ENCODE data around the gene KCNQ1. TPM values are rescaled to one million over a fixed set of nuclear protein-coding genes. Genes with fewer than 3 reads are reported as not detected.

The KCNQ1 gene
- total and polyA plus RNA-seq, 4 donors, result 15.4 to 41.7 (median 26.2) TPM

DNA sequence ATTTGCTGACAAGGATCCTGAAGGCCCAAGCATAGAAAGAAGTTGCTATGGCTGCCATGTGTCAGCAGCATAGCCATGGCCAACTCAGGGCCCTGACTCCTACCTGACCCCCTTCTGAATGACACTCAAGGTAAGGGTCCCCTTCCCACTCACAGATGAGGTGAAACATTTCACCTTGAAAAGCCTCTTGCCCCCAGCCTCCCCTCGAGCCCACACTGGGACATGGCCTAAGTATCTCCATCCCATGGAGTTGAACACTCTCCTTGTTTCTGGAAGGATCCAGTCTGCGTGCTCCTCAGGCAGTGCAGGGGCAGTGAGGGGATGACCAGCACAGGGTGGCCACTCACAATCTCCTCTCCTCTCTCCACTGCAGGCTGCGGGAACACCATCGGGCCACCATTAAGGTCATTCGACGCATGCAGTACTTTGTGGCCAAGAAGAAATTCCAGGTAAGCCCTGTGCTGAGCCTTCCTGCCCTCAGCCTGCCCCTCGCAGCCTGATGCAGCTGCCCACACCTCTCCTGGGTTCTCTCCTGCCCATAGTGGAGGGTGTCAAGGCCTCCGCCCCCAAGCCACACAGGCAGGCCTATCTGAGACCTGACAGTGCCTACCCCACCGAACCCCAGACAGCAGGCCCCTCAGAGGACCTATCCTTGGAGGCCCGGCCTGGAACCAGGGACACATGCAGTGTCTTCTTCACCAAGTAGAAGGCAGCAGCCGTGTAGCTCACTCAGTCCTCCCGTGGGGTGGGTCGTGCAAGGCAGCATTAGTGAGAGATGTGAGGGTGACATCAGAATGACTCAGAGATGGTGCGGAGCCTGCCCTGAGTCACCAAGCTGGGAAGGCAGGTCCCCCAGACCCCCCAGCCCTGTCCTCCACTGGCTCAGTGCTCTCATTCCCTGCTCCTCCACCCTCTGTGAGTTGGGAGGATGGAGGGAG is 323.9 kb downstream of the KCNQ1 start:
- TF ChIP-seq, protein P1, sequence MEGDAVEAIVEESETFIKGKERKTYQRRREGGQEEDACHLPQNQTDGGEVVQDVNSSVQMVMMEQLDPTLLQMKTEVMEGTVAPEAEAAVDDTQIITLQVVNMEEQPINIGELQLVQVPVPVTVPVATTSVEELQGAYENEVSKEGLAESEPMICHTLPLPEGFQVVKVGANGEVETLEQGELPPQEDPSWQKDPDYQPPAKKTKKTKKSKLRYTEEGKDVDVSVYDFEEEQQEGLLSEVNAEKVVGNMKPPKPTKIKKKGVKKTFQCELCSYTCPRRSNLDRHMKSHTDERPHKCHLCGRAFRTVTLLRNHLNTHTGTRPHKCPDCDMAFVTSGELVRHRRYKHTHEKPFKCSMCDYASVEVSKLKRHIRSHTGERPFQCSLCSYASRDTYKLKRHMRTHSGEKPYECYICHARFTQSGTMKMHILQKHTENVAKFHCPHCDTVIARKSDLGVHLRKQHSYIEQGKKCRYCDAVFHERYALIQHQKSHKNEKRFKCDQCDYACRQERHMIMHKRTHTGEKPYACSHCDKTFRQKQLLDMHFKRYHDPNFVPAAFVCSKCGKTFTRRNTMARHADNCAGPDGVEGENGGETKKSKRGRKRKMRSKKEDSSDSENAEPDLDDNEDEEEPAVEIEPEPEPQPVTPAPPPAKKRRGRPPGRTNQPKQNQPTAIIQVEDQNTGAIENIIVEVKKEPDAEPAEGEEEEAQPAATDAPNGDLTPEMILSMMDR (IDR thresholded peaks at IDR 0.05; ENCODE audit: control extremely low read depth, extremely low read depth), result no peak
- DNase-seq, result no peak
- ATAC-seq (ENCODE audit: insufficient read depth, low FRiP score), result no peak
- H3K9ac ChIP-seq (ENCODE audit: insufficient read depth in 1 of 2, low read length in 2 of 2), result no peak overlapping the region
- no peak overlapping the region for H3K4me3 ChIP-seq
- peaks cover 0 to 5% (median 0%) of the 10 kb centered on the region in 5 donors for H3K4me1 ChIP-seq (ENCODE audit: control insufficient read depth in 5 of 5, insufficient read depth in 5 of 5, low read length in 5 of 5)
- H3K36me3 ChIP-seq (ENCODE audit: control insufficient read depth in 4 of 4, insufficient read depth in 4 of 4, low read length in 4 of 4), result peaks cover 0 to 2% (median 0%) of the 10 kb centered on the region in 4 donors
- peaks cover 0 to 1% (median 0%) of the 10 kb centered on the region in 4 donors for H3K9me3 ChIP-seq (ENCODE audit: control insufficient read depth in 4 of 4, insufficient read depth in 3 of 4, low read length in 3 of 4)
- WGBS, 2 donors, result 94 to 95% methylated on average over 14 of the region's 14 CpGs
- H3K27me3 ChIP-seq (ENCODE audit: control insufficient read depth in 3 of 3, insufficient read depth in 3 of 3, low read length in 2 of 3), result no peaks in the 10 kb centered on the region
- H3K27ac ChIP-seq (ENCODE audit: low read depth in 1 of 2, low read length in 1 of 2), result no peak overlapping the region

- no peak overlapping the region for H3K4me3 ChIP-seq
- H3K4me1 ChIP-seq (ENCODE audit: control insufficient read depth in 5 of 5, insufficient read depth in 5 of 5, low read length in 5 of 5), result peaks cover 0 to 5% (median 0%) of the 10 kb centered on the region in 5 donors
- H3K27me3 ChIP-seq (ENCODE audit: control insufficient read depth in 3 of 3, insufficient read depth in 3 of 3, low read length in 2 of 3), result no peaks in the 10 kb centered on the region
- TF ChIP-seq, protein P1 (IDR thresholded peaks at IDR 0.05; ENCODE audit: control extremely low read depth, extremely low read depth), result no peak
- H3K27ac ChIP-seq (ENCODE audit: low read depth in 1 of 2, low read length in 1 of 2), result no peak overlapping the region
- no peak overlapping the region for H3K9ac ChIP-seq (ENCODE audit: insufficient read depth in 1 of 2, low read length in 2 of 2)
- DNase-seq (no peak), ATAC-seq (ENCODE audit: insufficient read depth, low FRiP score) (no peak)
- H3K9me3 ChIP-seq (ENCODE audit: control insufficient read depth in 4 of 4, insufficient read depth in 3 of 4, low read length in 3 of 4), result peaks cover 0 to 1% (median 0%) of the 10 kb centered on the region in 4 donors
- 96% methylated on average over 14 of the region's 14 CpGs for WGBS, 2 donors
- peaks cover 0 to 2% (median 0%) of the 10 kb centered on the region in 4 donors for H3K36me3 ChIP-seq (ENCODE audit: control insufficient read depth in 4 of 4, insufficient read depth in 4 of 4, low read length in 4 of 4)
Measured at GRCh38 chr11:2769409-2770095, 324.7 kb downstream of the KCNQ1 start.

DNA sequence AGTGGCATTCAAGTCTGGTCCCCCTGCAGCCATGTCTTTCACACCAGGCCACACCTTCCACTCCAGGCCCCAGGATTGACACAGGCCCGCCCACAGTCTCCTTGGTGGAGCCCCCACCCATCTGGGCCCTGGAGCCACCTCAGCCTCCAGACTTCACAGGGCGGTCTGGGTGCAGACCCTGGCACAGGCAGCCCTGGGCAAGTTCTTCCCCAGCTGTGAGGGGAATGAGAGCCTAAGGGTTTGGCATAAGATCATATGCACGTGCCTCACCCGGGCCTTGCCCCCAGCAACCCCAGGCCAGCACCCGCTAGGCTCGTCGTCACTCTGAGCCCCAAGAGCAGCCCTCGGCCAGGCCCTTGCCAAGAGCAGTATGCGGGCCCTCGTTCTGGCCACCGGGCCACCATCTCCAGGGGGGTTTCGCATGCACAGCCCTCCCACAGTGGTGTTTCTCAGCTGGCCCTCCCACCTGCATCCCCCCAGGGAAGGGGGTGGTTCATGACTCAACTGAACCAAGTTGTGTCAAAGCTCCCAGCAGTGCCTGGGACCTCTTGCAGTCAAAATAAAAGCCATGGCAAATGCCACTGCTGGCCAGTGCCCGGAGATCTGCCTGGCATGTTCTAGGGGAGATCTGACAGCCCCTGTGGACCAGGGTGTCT is 325.4 kb downstream of the KCNQ1 start:
- ATAC-seq (ENCODE audit: insufficient read depth, low FRiP score) (no peak), DNase-seq (peak in 1 of 3 donors; percentile 9)
- H3K36me3 ChIP-seq (ENCODE audit: control insufficient read depth in 4 of 4, insufficient read depth in 4 of 4, low read length in 4 of 4), result peaks cover 0 to 2% (median 0%) of the 10 kb centered on the region in 4 donors
- H3K4me3 ChIP-seq, result no peak overlapping the region
- H3K27me3 ChIP-seq (ENCODE audit: control insufficient read depth in 3 of 3, insufficient read depth in 3 of 3, low read length in 2 of 3), result no peaks in the 10 kb centered on the region
- H3K9me3 ChIP-seq (ENCODE audit: control insufficient read depth in 4 of 4, insufficient read depth in 3 of 4, low read length in 3 of 4), result peaks cover 0 to 1% (median 0%) of the 10 kb centered on the region in 4 donors
- peaks cover 0 to 5% (median 0%) of the 10 kb centered on the region in 5 donors for H3K4me1 ChIP-seq (ENCODE audit: control insufficient read depth in 5 of 5, insufficient read depth in 5 of 5, low read length in 5 of 5)
- H3K27ac ChIP-seq (ENCODE audit: low read depth in 1 of 2, low read length in 1 of 2), result no peak overlapping the region
- H3K9ac ChIP-seq (ENCODE audit: insufficient read depth in 1 of 2, low read length in 2 of 2), result no peak overlapping the region
- WGBS, 2 donors, result 94 to 97% methylated on average over 13 of the region's 13 CpGs
- TF ChIP-seq, protein P1 (IDR thresholded peaks at IDR 0.05; ENCODE audit: control extremely low read depth, extremely low read depth), result no peak
